LNCaP clone FGC (cell line): ENCODE measurements around the gene ARL8B.

ENCODE experiments used
- DNase-seq: peaks from one replicate; pipeline ENCODE4 v3.0.0-alpha.2; 2011; ENCODE audit warnings: low read depth
- H3K4me3 ChIP-seq: 2 replicates; pipeline ENCODE4 v1.5.1; 2011; ENCODE audit warnings: mild to moderate bottlenecking, low read depth, low read length, control low read depth
- CTCF ChIP-seq: IDR thresholded peaks from 2 replicates; pipeline ENCODE4 v1.5.1; 2012; ENCODE audit warnings: mild to moderate bottlenecking; ENCODE audit not compliant: control insufficient read depth, insufficient read depth; ENCODE audit errors: extremely low read depth

The ARL8B gene

GRCh38 chr3:5205165-5205941 lies 83.3 kb downstream of the ARL8B start:
- TF ChIP-seq CTCF, result no peak
- DNase-seq, result no peak
- no peak overlapping the region for H3K4me3 ChIP-seq

GRCh38 chr3:5210926-5211325 lies 88.8 kb downstream of the ARL8B start:
- no peak for TF ChIP-seq CTCF
- no peak for DNase-seq
- no peak overlapping the region for H3K4me3 ChIP-seq

DNA sequence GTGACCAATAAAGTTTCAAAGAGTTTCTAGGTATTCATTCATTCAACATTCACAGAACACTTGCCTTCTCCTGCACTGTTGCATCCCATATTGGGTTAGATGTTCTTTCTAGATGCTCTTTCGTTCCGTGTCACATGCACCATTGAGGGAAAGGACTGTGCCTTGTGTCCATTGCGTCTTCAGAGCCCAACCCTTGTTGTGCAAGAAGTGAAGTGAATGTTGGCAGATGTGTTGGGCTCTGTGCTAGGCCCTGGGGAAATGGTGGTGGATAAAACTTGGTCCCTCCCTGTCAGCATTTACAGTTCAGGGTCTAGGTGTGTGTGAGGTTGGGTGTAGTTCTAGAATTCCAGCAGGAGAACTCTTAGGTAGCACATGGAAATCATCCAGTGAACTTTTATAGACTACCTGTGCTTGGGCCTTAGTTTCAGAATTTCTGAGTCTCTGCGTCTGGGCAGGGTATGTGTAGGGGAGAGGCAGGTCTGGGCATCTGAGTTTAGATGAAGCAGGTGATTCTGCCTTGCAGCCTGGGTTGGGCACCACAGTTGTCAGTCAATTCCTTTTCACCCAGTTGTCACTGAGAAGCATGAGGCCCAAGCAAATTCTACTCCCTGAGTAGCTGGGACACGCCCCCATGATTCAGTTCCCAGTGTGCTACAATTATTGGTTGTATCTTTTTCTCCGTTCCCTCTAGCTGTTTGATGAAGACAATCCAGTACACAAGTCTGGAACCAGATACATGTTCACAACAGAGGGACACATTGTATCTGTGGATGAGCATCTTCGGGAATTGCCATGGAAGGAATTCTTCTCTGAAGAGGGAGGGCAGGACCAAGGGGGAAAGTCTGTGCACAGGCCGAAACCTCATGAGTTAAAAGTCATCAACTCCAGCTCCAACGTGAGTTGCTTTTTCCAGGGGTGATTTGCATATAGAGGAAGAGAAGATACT lies 90.8 kb downstream of the ARL8B start:
- no peak overlapping the region for H3K4me3 ChIP-seq
- DNase-seq, result no peak
- TF ChIP-seq CTCF, result no peak

GRCh38 chr3:5213574-5213966 lies 91.5 kb downstream of the ARL8B start:
- no peak overlapping the region for H3K4me3 ChIP-seq
- TF ChIP-seq CTCF, result no peak
- no peak for DNase-seq

DNA sequence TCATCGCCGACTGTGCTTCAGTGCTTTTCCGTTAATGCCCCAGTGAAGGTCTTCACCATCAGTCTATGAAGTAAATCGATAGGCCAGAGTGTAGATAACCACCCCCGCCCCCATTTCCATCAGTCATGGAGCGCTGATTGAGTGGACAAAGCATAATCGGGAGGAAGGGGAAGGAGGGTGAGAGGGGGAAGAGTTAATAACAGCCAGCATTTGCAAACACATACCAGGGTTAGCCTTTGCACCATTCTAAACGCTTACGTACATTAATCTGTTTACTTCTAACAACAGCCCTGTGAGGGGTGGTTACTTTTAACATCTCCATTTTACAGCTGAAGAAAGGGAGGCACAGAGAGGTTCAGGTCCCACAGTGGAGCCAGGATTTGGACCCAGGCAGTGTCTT lies 92.3 kb downstream of the ARL8B start:
- no peak for DNase-seq
- no peak overlapping the region for H3K4me3 ChIP-seq
- no peak for TF ChIP-seq CTCF

DNA sequence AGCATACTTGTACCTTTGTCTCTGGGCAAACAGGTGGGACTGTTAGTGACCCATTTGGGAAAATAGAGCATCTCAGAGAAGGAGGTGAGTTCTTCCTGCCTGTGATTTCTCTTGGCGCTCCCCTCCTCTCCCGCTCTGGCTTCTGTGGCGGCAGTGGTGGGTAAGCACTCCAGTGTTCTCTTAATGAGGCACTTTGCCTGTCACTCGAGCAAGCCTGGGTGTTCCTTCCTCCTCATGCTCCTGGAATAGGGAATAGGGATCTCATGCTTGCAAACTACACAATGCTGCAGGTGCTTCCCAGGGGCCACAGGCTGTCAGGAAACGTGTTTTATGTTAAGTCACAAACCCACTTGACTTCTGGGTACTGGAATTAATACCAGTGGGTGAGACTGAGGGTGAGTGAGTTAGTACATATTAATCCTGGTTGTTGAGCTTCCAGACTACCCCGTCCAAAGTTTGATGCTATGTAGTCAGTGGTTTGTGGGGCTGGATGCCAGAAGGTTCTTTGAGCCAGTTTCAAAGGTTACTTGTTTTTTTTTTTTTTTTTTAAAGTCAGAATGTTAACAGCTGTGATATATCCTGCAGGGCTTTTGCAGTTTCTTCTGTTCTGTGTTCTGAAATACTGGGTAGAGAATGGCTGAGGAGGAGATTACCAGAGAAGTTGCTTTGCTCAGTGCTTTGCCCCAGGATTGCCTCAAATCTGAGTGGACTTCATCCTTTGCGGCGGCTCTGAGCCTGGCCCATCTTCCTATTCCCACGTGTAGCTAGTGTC lies 95.9 kb downstream of the ARL8B start:
- TF ChIP-seq CTCF, result no peak
- DNase-seq, result no peak
- H3K4me3 ChIP-seq, result no peak overlapping the region
